ENCODE results near the gene MYH6.
"Not testable (repeated sequence)": the region's sequence is repeated elsewhere in the genome, so short reads cannot be mapped to it uniquely, and the experiment has no call there.

Gene MYH6

DNA sequence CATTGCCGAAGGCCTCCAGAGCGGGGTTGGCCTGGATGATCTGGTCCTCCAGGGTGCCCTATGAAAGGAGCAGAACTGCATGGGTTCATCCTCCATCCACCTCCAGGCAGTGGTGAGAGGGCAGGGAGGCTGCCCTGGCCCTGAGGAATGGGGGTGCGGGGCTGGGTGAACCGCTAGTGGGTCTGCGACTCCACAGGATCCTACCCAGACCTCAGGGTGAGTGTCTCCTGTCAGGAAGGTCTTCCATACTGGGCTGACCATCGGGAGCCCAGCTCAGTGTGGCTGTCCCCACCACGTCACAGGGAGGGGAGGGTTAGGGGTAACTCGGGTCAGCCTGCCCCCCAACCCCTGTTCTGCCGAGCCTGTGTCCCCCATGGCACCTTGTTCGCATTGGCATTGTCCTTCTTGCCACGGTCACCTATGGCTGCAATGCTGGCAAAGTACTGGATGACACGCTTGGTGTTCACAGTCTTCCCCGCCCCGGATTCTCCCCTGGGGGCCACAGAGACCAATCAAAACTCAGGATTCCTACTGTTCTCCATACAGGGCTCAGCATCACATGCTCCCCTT is 3.7 kb downstream of the MYH6 start:
- Histone ChIP-seq H3K36me3 (ENCODE audit: control insufficient read depth, insufficient read depth, low read length) (no peaks in the 10 kb centered on the region), H3K27me3 (replicated peaks; ENCODE audit: control insufficient read depth, insufficient read depth, low read length, poor library complexity, severe bottlenecking) (no peaks in the 10 kb centered on the region), H3K4me3 (ENCODE audit: insufficient read depth, low read depth, low read length, poor library complexity, severe bottlenecking) (no peak overlapping the region), H3K9me3 (ENCODE audit: control insufficient read depth, low read length) (no peaks in the 10 kb centered on the region), H3K4me1 (ENCODE audit: control insufficient read depth, insufficient read depth, low read length, poor library complexity, severe bottlenecking) (no peaks in the 10 kb centered on the region), H3K27ac (ENCODE audit: insufficient read depth, low read length, poor library complexity, severe bottlenecking) (no peak overlapping the region)
- DNase-seq = no peak

DNA sequence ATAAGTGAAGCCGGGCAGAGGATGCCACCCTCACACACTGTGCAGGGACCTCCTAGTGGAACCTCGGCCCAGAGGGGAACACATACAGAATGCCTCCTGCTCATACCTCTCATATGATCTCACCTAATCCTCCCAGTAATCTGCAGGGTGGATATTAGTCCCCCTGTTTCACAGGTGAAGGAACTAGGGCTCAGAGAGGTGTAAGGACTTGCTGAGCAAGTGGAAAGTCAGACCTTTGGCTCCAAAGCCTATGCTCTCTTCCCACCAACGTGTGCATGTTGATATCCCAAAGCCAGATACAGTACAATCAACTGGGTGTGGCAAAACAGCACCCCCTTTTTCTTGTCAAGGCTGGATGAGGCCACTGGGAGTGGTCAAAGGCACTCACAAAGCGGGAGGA is 4.2 kb downstream of the MYH6 start:
- no peaks in the 10 kb centered on the region for H3K4me1 ChIP-seq (ENCODE audit: control insufficient read depth, insufficient read depth, low read length, poor library complexity, severe bottlenecking)
- no peaks in the 10 kb centered on the region for H3K36me3 ChIP-seq (ENCODE audit: control insufficient read depth, insufficient read depth, low read length)
- no peaks in the 10 kb centered on the region for H3K27me3 ChIP-seq (replicated peaks; ENCODE audit: control insufficient read depth, insufficient read depth, low read length, poor library complexity, severe bottlenecking)
- H3K9me3 ChIP-seq (ENCODE audit: control insufficient read depth, low read length) = no peaks in the 10 kb centered on the region
- no peak overlapping the region for H3K4me3 ChIP-seq (ENCODE audit: insufficient read depth, low read depth, low read length, poor library complexity, severe bottlenecking)
- no peak for DNase-seq
- H3K27ac ChIP-seq (ENCODE audit: insufficient read depth, low read length, poor library complexity, severe bottlenecking) = no peak overlapping the region

DNA sequence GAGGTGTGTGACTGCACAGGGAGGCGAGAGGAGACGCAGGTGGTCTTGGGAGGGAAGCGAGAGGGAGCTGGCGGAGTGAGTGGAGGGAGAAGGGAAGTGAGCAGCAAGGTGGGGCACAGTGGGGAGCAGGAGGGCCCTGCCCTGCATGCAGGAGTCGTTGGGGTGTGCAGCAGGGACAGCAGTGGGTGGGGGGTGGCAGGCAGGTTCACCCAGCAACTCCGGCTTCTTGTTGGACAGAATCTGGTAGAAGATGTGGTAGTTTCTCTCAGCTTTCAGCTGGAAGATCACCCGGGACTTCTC is 5.0 kb downstream of the MYH6 start:
- Histone ChIP-seq H3K36me3 (ENCODE audit: control insufficient read depth, insufficient read depth, low read length) (no peaks in the 10 kb centered on the region), H3K4me1 (ENCODE audit: control insufficient read depth, insufficient read depth, low read length, poor library complexity, severe bottlenecking) (no peaks in the 10 kb centered on the region), H3K4me3 (ENCODE audit: insufficient read depth, low read depth, low read length, poor library complexity, severe bottlenecking) (no peak overlapping the region), H3K9me3 (ENCODE audit: control insufficient read depth, low read length) (no peaks in the 10 kb centered on the region), H3K27me3 (replicated peaks; ENCODE audit: control insufficient read depth, insufficient read depth, low read length, poor library complexity, severe bottlenecking) (no peaks in the 10 kb centered on the region), H3K27ac (ENCODE audit: insufficient read depth, low read length, poor library complexity, severe bottlenecking) (no peak overlapping the region)
- DNase-seq = no peak

DNA sequence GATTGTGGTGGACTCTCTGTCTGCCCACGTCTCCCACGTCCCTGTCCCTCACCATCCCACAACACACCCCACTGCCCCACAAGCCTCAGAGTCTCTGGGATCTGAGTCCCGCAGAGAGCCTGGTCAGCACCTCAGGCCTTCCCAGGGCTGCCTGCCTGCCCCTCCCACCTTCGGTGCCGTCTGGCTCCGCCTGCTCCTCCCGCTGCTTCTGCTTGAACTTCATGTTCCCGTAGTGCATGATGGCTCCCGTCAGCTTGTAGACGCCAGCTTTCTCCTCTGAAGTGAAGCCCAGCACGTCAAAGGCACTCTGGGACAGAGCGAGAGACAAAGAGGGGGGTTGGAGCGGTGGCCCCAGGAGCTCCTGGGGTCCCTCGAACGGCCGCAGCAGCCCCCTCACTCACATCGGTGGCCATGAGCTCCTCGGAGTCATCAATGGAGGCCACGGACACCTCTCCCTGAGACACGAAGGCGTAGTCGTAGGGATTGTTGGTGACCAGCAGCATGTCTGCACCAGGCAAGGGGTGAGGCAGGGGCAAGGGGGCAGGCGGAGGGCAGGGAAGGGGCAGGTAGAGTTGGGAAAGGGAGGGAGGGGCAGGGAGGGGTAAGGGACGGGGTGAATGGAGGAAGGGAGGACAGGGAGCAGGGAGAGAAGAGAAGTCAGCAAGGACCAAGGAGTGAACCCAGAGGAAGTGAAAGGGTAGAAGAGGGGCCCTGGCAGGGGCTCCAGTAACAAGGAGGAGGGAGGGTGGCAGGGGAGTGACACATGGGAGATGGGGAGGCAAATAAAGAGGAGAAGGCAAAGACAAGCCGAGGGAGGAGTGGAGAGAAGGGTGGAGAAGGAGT is 5.6 kb downstream of the MYH6 start:
- H3K4me1 ChIP-seq (ENCODE audit: control insufficient read depth, insufficient read depth, low read length, poor library complexity, severe bottlenecking) = no peaks in the 10 kb centered on the region
- no peaks in the 10 kb centered on the region for H3K9me3 ChIP-seq (ENCODE audit: control insufficient read depth, low read length)
- H3K27me3 ChIP-seq (replicated peaks; ENCODE audit: control insufficient read depth, insufficient read depth, low read length, poor library complexity, severe bottlenecking) = no peaks in the 10 kb centered on the region
- no peak for DNase-seq
- no peaks in the 10 kb centered on the region for H3K36me3 ChIP-seq (ENCODE audit: control insufficient read depth, insufficient read depth, low read length)
- H3K4me3 ChIP-seq (ENCODE audit: insufficient read depth, low read depth, low read length, poor library complexity, severe bottlenecking) = no peak overlapping the region
- no peak overlapping the region for H3K27ac ChIP-seq (ENCODE audit: insufficient read depth, low read length, poor library complexity, severe bottlenecking)

DNA sequence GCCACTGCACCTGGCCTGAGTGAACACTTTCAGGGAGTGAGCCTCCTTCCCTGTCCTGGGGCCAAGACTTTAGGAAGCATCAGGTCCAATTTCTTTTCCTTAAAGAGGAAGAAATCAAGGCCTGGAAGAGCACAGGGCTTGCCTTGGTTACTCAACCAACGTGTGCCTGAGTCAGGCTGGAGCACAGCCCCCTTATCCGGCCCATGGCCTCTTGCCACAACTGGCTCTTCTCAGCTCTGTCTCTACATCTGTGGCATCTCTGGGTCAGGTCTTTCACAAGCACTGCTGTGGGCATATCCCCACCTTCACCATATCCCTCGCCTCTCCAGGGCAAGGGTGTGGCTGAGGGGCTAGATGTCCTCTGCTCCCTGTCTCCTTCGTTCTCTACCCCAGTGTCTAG is 6.8 kb downstream of the MYH6 start:
- Histone ChIP-seq H3K27ac (ENCODE audit: insufficient read depth, low read length, poor library complexity, severe bottlenecking) (no peak overlapping the region), H3K4me3 (ENCODE audit: insufficient read depth, low read depth, low read length, poor library complexity, severe bottlenecking) (no peak overlapping the region), H3K36me3 (ENCODE audit: control insufficient read depth, insufficient read depth, low read length) (no peaks in the 10 kb centered on the region), H3K4me1 (ENCODE audit: control insufficient read depth, insufficient read depth, low read length, poor library complexity, severe bottlenecking) (no peaks in the 10 kb centered on the region), H3K9me3 (ENCODE audit: control insufficient read depth, low read length) (no peaks in the 10 kb centered on the region), H3K27me3 (replicated peaks; ENCODE audit: control insufficient read depth, insufficient read depth, low read length, poor library complexity, severe bottlenecking) (no peaks in the 10 kb centered on the region)
- DNase-seq = no peak

DNA sequence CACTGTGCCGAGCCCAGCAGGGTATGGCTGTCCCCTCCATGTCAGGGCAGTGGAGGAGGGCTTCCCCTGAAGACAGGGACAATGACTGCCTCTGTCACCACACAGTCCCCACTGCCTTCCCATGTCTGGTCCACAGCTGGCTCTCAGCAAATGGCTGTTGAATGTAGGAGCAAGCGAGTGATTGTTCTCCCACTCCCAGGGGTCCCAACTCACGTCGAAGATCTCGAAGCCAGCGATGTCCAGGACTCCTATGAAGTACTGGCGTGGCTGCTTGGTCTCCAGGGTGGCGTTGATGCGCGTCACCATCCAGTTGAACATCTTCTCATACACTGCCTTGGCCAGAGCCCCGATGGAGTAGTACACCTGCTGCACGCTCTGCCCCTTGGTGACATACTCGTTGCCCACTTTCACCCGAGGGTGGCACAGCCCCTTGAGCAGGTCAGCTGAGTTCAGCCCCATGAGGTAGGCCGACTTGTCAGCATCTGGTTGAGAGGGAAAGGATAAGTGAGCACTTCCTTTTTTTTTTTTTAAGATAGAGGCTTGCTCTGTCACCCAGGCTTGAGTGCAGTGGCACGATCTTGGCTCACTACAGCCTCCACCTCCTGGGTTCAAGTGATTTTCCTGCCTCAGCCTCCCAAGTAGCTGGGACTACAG is 7.5 kb downstream of the MYH6 start:
- H3K9me3 ChIP-seq (ENCODE audit: control insufficient read depth, low read length); H3K27ac ChIP-seq (ENCODE audit: insufficient read depth, low read length, poor library complexity, severe bottlenecking); H3K4me1 ChIP-seq (ENCODE audit: control insufficient read depth, insufficient read depth, low read length, poor library complexity, severe bottlenecking); H3K4me3 ChIP-seq (ENCODE audit: insufficient read depth, low read depth, low read length, poor library complexity, severe bottlenecking); DNase-seq; H3K27me3 ChIP-seq (replicated peaks; ENCODE audit: control insufficient read depth, insufficient read depth, low read length, poor library complexity, severe bottlenecking); H3K36me3 ChIP-seq (ENCODE audit: control insufficient read depth, insufficient read depth, low read length): not testable (repeated sequence)

DNA sequence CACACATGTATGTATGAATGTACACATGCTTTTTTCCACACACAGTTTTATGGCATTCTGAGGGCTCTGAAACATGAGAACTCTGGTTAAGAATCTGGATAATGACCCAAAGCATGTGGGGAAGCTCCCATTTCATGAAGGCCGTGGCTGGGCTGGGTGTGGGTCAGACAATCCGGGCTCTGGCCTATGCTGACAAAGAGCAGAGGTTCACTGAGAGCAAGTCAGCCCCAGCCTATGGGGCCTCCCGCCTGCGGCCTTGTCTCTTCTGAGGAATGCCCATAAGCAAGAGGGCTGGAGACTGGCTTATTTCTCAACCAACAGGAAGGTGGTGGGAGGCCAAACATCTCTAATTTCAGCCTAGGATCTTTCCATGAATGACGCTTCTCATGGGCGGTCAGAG is 8.5 kb downstream of the MYH6 start:
- Histone ChIP-seq H3K4me1 (ENCODE audit: control insufficient read depth, insufficient read depth, low read length, poor library complexity, severe bottlenecking) (no peaks in the 10 kb centered on the region), H3K27me3 (replicated peaks; ENCODE audit: control insufficient read depth, insufficient read depth, low read length, poor library complexity, severe bottlenecking) (no peaks in the 10 kb centered on the region), H3K4me3 (ENCODE audit: insufficient read depth, low read depth, low read length, poor library complexity, severe bottlenecking) (no peak overlapping the region), H3K9me3 (ENCODE audit: control insufficient read depth, low read length) (no peaks in the 10 kb centered on the region), H3K36me3 (ENCODE audit: control insufficient read depth, insufficient read depth, low read length) (no peaks in the 10 kb centered on the region), H3K27ac (ENCODE audit: insufficient read depth, low read length, poor library complexity, severe bottlenecking) (no peak overlapping the region)
- no peak for DNase-seq

DNA sequence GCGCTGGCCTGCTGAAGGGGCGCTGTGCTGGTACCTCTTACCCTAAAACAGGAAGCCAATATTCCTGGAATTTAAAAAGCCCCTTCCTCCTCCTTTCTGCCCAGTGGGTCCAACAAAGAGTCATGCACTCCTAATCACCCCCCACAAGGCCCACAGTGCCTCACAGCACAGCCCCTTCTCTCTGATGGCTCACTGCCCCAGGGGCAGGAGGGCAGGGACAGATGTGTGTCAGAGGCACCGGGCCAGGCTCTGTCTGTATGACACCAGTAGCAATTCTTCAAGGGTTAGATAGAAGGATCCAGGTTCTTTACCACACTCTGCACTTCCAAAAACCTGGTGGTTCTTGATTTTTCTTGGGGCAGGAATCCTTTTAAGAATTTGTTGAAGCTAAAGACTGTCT is 8.9 kb downstream of the MYH6 start:
- H3K27me3 ChIP-seq (replicated peaks; ENCODE audit: control insufficient read depth, insufficient read depth, low read length, poor library complexity, severe bottlenecking) = no peaks in the 10 kb centered on the region
- H3K4me3 ChIP-seq (ENCODE audit: insufficient read depth, low read depth, low read length, poor library complexity, severe bottlenecking) = no peak overlapping the region
- no peak overlapping the region for H3K27ac ChIP-seq (ENCODE audit: insufficient read depth, low read length, poor library complexity, severe bottlenecking)
- no peaks in the 10 kb centered on the region for H3K36me3 ChIP-seq (ENCODE audit: control insufficient read depth, insufficient read depth, low read length)
- no peaks in the 10 kb centered on the region for H3K9me3 ChIP-seq (ENCODE audit: control insufficient read depth, low read length)
- H3K4me1 ChIP-seq (ENCODE audit: control insufficient read depth, insufficient read depth, low read length, poor library complexity, severe bottlenecking) = no peaks in the 10 kb centered on the region
- DNase-seq = no peak

DNA sequence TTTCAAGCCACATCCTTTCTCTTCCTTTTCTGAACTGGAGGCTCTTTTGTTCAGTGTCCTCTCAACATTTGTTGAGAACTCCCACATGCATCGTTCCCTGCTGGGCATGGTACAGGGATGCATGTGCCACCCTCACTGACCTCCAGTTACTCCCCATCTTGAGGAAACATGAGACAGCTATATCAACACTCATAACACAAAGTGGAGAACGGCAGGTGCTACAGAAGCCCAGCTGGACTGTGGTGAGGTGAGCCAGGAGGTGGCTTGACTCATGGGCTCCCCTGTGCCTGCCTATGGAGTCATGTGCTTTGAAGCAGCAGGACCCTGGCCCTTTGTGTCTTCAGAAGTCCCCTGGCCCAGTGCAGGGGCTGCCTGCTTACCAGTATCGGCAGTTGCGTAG is 9.7 kb downstream of the MYH6 start:
- Histone ChIP-seq H3K36me3 (ENCODE audit: control insufficient read depth, insufficient read depth, low read length) (no peaks in the 10 kb centered on the region), H3K4me3 (ENCODE audit: insufficient read depth, low read depth, low read length, poor library complexity, severe bottlenecking) (no peak overlapping the region), H3K27ac (ENCODE audit: insufficient read depth, low read length, poor library complexity, severe bottlenecking) (no peak overlapping the region), H3K4me1 (ENCODE audit: control insufficient read depth, insufficient read depth, low read length, poor library complexity, severe bottlenecking) (no peaks in the 10 kb centered on the region), H3K27me3 (replicated peaks; ENCODE audit: control insufficient read depth, insufficient read depth, low read length, poor library complexity, severe bottlenecking) (no peaks in the 10 kb centered on the region), H3K9me3 (ENCODE audit: control insufficient read depth, low read length) (no peaks in the 10 kb centered on the region)
- DNase-seq = no peak

DNA sequence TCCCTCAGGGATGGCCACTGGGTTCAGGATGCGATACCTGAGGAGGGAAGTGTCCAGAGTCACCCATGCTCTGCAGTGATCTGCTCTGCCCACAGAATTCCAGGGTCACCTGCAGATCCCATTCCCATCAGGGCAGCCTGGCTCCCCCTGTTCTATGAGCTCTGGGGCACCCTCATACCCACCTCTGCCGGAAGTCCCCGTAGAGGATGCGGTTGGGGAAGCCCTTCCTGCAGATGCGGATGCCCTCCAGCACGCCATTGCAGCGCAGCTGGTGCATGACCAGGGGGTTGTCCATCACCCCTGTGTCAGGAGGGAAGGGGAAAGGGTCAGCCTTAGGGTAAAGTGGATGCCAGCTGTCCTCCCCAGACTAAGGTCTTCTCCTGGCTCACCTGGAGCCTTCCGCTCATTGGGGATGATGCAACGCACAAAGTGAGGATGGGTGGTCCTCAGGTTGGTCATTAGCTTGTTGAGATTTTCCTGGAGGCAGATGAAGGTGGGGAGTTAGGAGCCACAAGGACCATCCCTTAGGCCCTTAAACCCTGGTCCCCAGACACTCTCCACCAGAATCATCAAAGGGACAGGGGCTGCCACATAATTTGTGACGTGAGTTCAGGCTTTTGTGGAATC is 11.2 kb downstream of the MYH6 start:
- Histone ChIP-seq H3K27me3 (replicated peaks; ENCODE audit: control insufficient read depth, insufficient read depth, low read length, poor library complexity, severe bottlenecking) (no peaks in the 10 kb centered on the region), H3K4me3 (ENCODE audit: insufficient read depth, low read depth, low read length, poor library complexity, severe bottlenecking) (no peak overlapping the region), H3K9me3 (ENCODE audit: control insufficient read depth, low read length) (no peaks in the 10 kb centered on the region)

More for the DNA sequence above, 11.2 kb downstream of the MYH6 start:
- Histone ChIP-seq H3K36me3 (ENCODE audit: control insufficient read depth, insufficient read depth, low read length) (no peaks in the 10 kb centered on the region), H3K27ac (ENCODE audit: insufficient read depth, low read length, poor library complexity, severe bottlenecking) (no peak overlapping the region), H3K4me1 (ENCODE audit: control insufficient read depth, insufficient read depth, low read length, poor library complexity, severe bottlenecking) (no peaks in the 10 kb centered on the region)
- no peak for DNase-seq
